Stomach smooth muscle (tissue), 2 donors: ENCODE measurements around the gene TFAP2B.

ENCODE experiments used
- H3K27ac ChIP-seq: one replicate; pipeline ENCODE4 v1.7.0; 2013; ENCODE audit warnings: mild to moderate bottlenecking, low read length, inconsistent platforms
- H3K27me3 ChIP-seq, 2 donors: one replicate each; pipeline ENCODE4 v1.7.0; 2013; ENCODE audit warnings: low read length in 2 of 2; ENCODE audit not compliant: insufficient read depth in 2 of 2, control insufficient read depth in 1 of 2
- H3K36me3 ChIP-seq, 2 donors: one replicate each; pipeline ENCODE4 v1.7.0; 2013; ENCODE audit warnings: low read length in 2 of 2; ENCODE audit not compliant: control insufficient read depth in 2 of 2, insufficient read depth in 2 of 2
- H3K4me1 ChIP-seq: one replicate; pipeline ENCODE4 v1.7.0; 2013; ENCODE audit warnings: low read length; ENCODE audit not compliant: control insufficient read depth, insufficient read depth
- H3K4me3 ChIP-seq, 2 donors: one replicate each; pipeline ENCODE4 v1.7.0; 2013; ENCODE audit warnings: low read length in 2 of 2
- H3K9ac ChIP-seq, 2 donors: one replicate each; pipeline ENCODE4 v1.7.0; 2013; ENCODE audit warnings: low read length in 2 of 2, mild to moderate bottlenecking in 1 of 2
- H3K9me3 ChIP-seq, 2 donors: one replicate each; pipeline ENCODE4 v1.7.0; 2013; ENCODE audit warnings: low read length in 2 of 2; ENCODE audit not compliant: control insufficient read depth in 2 of 2
- donor health status: healthy.
- donor health status: Pancreatic carcinoma.

Gene TFAP2B

DNA sequence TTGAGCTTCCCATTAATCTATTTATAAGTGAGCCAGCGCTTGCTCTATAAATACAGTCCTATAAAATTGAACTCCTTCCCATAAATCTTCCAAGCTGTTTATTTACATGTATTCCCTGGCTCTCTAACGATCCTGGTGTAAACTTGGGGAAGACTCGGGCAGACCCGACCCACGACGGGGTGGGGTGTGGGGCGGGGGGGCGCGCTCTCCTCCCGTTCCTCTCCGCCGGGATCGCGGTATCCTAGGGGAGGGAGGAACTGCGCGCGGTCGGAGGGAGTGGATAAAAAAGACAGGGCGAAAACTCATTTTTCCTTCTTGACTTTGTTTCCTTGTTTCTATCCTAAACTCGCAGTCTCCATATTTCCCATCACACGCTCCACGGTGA, 31.1 kb downstream of the TFAP2B start:
- Histone ChIP-seq H3K36me3 (no peaks in the 10 kb centered on the region), H3K4me1 (peaks cover 7% of the 10 kb centered on the region), H3K9ac (no peak overlapping the region), H3K4me3 (peak overlapping the region; percentile 49 to 58), H3K9me3 (peaks cover 0 to 3% of the 10 kb centered on the region in 2 donors), H3K27me3 (peaks cover 50 to 69% of the 10 kb centered on the region in 2 donors), H3K27ac (no peak overlapping the region)

DNA sequence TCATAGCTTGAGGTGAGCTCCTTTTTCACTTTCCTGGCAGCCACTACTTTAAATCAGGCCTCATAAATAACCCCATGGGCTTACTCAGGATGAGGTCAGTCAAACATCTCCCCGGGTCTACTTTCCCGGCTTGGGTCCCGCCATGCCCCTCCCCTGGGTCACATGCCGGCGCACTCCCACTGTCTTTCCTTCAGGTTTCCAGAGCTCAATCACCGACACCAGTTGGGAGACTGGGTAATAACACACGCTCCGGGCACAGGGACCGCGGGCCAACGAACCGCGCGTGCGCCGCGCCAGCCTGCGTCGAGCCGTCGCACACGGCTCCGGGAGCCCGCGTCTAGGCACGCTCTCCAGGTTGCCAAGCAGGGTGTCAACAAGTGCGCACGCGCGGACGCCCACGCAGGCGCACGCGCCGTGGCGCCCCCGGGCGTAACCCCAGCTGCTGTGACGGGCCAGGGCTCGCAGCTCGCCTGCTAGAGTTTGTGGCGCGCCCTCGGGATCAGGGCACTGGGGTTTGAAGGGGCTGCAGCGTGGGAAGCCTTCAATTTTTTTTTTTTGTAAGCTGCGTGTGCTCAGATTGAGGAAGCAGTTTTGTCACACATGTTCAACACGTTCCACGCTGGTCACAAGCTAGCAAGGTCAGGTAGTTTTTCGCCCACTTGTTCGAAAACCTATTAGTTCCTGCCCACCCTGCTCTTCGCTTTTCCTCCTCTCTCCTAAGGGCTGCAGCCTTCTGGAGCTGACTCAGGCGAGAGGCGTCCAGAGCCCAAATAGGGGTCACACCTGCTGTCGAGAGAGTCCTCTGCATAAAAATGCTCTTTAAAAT, 31.8 kb downstream of the TFAP2B start:
- H3K9ac ChIP-seq: no peak overlapping the region

DNA sequence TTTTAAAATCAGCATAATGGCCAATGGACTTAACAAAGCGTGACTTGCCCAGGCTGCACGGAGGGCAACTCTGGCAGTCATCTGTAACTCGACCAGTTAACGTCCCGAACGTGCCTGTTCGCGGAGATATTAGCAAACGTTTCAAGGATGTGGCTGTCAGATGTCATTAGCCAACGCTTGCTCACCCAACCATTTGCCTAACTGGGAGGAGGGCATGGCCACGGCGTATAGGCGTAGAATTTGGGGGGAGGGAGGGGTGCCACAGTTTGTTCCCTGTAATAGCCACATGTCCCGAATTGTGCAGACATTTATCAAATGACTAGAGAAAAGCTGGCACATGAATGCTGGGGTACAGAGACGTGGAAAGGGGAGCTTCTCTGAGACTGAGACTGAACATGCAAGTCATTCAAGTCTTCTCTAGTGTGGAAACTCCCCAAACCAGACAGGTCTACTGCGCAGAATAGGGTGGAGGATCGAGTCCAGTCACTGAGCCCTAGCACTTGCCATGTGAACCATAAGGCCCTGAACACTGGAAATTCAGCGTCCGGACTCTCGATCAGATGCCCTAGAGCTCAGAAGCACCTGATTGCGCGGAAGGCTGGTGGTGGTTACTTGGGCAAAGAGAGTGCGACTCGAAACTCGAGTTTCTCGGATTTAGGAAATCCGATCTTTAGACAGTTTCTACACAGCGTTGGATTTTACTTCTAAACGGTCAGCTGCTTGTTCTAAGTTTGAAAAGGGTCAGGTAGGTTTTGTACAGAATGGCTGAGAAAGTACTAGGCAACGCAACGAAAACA, 32.6 kb downstream of the TFAP2B start:
- peaks cover 46 to 55% of the 10 kb centered on the region in 2 donors for H3K27me3 ChIP-seq
- H3K9me3 ChIP-seq: peaks cover 0 to 3% of the 10 kb centered on the region in 2 donors

More for the DNA sequence above, 31.8 kb downstream of the TFAP2B start:
- Histone ChIP-seq H3K4me3 (peak overlapping the region; percentile 49 to 58), H3K4me1 (peaks cover 7% of the 10 kb centered on the region), H3K9me3 (peaks cover 0 to 3% of the 10 kb centered on the region in 2 donors), H3K27me3 (peaks cover 49 to 63% of the 10 kb centered on the region in 2 donors), H3K36me3 (no peaks in the 10 kb centered on the region), H3K27ac (no peak overlapping the region)

DNA sequence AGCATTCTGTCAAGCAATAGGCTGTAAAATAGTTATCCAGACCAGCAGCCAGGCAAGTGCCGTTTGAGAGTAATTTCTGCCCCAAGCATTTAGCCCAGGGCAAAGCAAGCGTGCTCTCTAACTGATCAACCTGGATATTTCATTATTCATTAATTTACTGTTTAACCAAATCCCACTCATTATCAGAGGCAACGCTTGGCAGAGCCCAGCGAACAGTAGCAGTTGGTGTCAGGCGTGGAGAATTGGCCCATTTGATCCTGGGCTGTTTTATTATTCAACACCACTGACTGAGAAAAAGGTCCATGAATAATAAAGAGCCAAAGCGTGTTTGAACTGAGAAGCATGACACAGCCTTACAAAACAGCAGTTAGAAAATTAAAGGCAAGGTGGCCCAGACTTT, 35.3 kb downstream of the TFAP2B start:
- Histone ChIP-seq H3K9ac (no peak overlapping the region), H3K27me3 (peaks cover 31 to 44% of the 10 kb centered on the region in 2 donors), H3K4me3 (no peak overlapping the region)

More for the DNA sequence above, 32.6 kb downstream of the TFAP2B start:
- no peak overlapping the region for H3K9ac ChIP-seq
- peaks cover 7% of the 10 kb centered on the region for H3K4me1 ChIP-seq
- H3K27ac ChIP-seq: no peak overlapping the region
- H3K36me3 ChIP-seq: no peaks in the 10 kb centered on the region
- H3K4me3 ChIP-seq: peak overlapping the region in 1 of 2 donors; percentile 58

DNA sequence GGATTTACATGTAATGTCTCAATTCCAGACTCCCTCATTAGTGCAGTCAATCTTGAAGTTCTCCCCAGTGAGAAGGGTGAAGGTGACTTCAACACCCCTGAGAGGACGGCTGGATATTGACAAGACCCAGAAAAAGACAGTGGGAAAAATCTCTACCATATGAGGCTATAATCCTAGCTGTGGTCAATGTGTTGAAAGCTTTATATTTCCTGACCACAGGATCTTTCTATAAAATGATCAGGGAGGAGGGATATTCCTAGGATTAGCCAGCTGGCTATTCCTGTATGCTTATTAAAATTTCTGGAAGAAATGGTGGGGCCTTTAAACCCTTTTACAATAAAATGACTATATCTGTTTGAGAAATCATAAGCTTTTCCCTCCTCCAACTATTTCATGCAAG, 43.0 kb downstream of the TFAP2B start:
- Histone ChIP-seq H3K4me3 (no peak overlapping the region), H3K36me3 (no peaks in the 10 kb centered on the region), H3K27me3 (no peaks in the 10 kb centered on the region), H3K4me1 (no peaks in the 10 kb centered on the region), H3K9me3 (no peaks in the 10 kb centered on the region), H3K27ac (no peak overlapping the region), H3K9ac (no peak overlapping the region)

More for the DNA sequence above, 35.3 kb downstream of the TFAP2B start:
- H3K36me3 ChIP-seq: no peaks in the 10 kb centered on the region
- H3K27ac ChIP-seq: no peak overlapping the region
- H3K9me3 ChIP-seq: no peaks in the 10 kb centered on the region
- H3K4me1 ChIP-seq: peaks cover 7% of the 10 kb centered on the region

DNA sequence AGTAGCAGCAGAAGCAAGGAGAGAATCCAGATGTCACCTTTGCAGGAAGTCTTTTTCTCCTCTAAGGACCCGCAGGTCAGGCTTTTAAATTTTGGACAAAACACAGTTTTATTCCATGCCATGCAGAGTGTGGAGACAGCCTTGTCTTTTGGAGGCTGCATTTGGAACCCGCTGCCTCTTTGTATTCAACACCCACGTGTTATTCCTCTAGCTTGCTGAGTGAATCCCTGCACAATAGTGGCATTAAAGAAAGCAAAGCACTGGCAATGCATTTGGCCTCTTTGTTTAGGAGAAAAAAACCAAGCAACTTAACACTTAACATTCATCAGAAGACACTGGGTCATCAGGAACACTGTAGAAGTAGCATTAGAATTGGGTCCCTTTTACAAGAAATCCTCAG, 43.5 kb downstream of the TFAP2B start:
- Histone ChIP-seq H3K9me3 (no peaks in the 10 kb centered on the region), H3K27ac (no peak overlapping the region), H3K4me1 (no peaks in the 10 kb centered on the region), H3K4me3 (no peak overlapping the region), H3K27me3 (no peaks in the 10 kb centered on the region), H3K36me3 (no peaks in the 10 kb centered on the region), H3K9ac (no peak overlapping the region)

DNA sequence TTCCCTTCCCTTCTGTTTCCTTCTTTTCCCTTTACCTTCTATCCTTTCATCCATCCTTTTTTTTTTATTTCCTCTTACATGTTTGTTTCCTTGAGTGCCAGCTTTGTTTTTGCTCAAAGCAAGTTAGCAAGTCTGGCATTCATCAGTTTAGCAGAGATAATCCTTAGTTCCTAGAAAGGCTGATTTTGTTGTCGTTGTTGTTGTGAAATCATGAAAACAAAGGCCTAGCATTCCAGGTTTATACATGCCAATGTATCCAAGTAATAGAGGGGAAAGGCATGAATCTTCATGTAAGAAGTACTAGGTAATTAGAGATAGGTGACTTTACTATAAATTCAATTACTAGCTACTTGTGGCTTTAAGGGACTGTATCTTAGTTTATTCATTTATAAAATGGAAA, 45.9 kb downstream of the TFAP2B start:
- no peak overlapping the region for H3K27ac ChIP-seq
- H3K27me3 ChIP-seq: no peaks in the 10 kb centered on the region
- H3K9me3 ChIP-seq: no peaks in the 10 kb centered on the region
- H3K9ac ChIP-seq: no peak overlapping the region
- no peak overlapping the region for H3K4me3 ChIP-seq
- H3K36me3 ChIP-seq: no peaks in the 10 kb centered on the region
- H3K4me1 ChIP-seq: no peaks in the 10 kb centered on the region

DNA sequence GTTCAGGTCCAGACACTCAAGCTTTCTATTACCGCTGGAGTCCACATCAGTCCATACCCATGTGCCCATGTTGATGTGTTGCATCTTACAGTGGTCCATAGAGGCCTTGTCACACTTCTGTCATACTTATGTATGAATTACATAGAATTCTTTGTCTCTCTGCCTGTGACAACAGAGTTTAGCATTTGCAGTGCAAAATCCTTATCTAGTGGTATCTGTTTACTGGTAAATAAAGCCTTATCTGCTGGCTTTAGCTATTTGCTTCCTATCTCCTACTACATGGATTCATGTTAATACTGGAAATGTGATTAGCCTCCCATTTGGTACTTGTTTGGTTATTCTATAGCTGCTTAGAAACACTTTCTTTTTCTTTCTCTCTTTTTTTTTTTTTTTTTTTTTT, 49.8 kb downstream of the TFAP2B start:
- Histone ChIP-seq H3K4me3 (no peak overlapping the region), H3K9me3 (no peaks in the 10 kb centered on the region), H3K9ac (no peak overlapping the region), H3K27ac (no peak overlapping the region), H3K36me3 (no peaks in the 10 kb centered on the region), H3K4me1 (no peaks in the 10 kb centered on the region), H3K27me3 (no peaks in the 10 kb centered on the region)

DNA sequence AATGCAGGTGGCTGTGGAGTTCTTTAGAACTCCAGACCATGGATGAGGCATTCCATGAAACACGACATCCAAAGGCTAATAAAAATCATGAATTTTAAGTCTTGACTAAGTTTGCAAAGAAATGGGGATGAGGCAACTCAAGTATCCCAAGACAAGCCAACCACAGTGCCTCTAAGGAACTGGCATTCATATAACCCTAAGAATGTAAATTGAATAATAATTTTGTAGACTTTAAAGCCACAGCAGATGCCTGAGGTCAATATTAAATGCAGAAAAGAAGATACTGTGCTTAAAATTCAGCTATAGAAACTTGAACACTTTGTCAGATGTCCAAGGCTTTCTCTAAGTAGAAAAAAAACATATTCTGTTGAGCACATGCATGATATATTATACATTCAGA, 54.5 kb downstream of the TFAP2B start:
- H3K4me3 ChIP-seq: no peak overlapping the region
- no peak overlapping the region for H3K27ac ChIP-seq
- no peaks in the 10 kb centered on the region for H3K27me3 ChIP-seq
- H3K9me3 ChIP-seq: no peaks in the 10 kb centered on the region
- H3K36me3 ChIP-seq: no peaks in the 10 kb centered on the region
- H3K9ac ChIP-seq: no peak overlapping the region
- no peaks in the 10 kb centered on the region for H3K4me1 ChIP-seq

DNA sequence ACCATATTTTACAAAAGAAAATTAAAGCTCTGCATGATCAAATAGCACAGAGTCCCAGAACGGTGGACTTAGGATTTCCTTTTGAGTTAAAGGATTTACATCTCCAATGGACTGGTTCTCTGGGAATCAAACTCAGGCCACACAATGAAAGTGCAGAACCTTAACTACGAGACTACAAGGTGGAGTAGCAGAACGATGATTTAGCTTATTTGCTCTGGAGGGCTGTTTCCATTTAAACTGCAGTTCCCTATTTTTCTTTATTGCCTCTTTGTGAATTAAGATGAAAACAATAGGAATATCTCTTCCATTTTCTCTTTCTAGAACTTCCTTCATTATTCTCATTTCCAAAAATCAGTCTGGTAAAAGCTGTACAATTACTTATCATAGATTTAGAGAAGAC, 65.7 kb downstream of the TFAP2B start:
- Histone ChIP-seq H3K4me1 (no peaks in the 10 kb centered on the region), H3K27ac (no peak overlapping the region), H3K9ac (no peak overlapping the region), H3K4me3 (no peak overlapping the region), H3K36me3 (no peaks in the 10 kb centered on the region), H3K27me3 (no peaks in the 10 kb centered on the region), H3K9me3 (no peaks in the 10 kb centered on the region)

DNA sequence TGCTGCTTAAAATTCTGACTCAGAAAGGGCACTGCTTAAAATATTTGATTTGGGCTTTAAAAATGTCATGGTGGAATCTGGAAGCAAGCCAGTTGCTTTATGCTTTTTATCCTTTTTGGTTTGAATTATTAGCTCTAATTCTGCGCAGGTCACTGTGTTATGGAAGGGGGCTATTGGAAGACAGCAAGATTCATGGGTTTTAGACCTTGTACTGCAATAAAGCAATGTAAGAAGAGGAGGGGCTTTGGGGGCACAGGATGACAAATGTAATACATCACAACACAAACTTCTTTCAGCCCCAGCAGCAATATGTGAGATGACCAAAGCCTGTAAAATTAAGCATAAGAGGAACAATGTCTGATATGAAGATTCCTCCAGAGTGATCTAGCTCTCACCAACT, 68.4 kb downstream of the TFAP2B start:
- Histone ChIP-seq H3K9ac (no peak overlapping the region), H3K4me1 (no peaks in the 10 kb centered on the region), H3K27ac (no peak overlapping the region), H3K36me3 (no peaks in the 10 kb centered on the region), H3K9me3 (no peaks in the 10 kb centered on the region), H3K4me3 (no peak overlapping the region), H3K27me3 (no peaks in the 10 kb centered on the region)
